ENCODE results near the gene TM7SF3. TPM values are rescaled to one million over a fixed set of nuclear protein-coding genes. Genes with fewer than 3 reads are reported as not detected.

Gene TM7SF3
- total and polyA plus RNA-seq, 11 donors = 5.8 to 84.0 (median 18.7) TPM

DNA sequence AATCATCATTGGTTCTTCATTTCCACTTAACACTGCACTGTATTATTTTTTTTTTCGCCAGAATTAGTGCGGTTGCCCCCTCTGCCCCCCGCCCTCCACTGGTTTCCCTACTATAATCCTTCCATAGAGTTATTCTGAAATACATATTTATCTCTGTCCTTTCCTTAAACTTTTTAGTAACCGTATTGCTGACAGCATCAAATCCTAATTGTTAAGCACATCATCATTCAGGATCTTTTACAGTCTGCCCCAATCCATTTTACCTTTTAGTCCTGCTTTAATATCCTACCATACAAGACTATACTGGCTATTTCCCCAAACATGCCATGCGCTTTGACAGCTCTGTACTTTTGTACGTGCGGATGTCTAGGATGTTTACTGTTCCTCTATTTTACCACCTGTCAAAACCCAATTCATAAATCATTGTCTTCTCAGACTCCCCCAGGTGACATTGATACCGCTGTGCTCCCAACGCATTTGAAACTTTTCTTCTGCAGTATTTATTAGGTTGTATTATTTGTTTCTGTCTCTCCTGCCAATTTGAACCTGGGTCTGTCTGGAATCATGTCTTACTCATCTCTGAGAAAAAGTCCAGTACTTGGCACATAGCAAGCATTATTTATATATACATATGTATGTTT lies 74.9 kb downstream of the TM7SF3 start:
- Histone ChIP-seq H3K27ac (peak overlapping the region in 11 of 12 donors; percentile 94 to 98 (median 97)), H3K4me3 (peak overlapping the region; percentile 70 to 97 (median 88)), H3K4me1 (peaks cover 3 to 77% (median 39%) of the 10 kb centered on the region in 12 donors), H3K27me3 (no peaks in the 10 kb centered on the region), H3K36me3 (no peaks in the 10 kb centered on the region), H3K9me3 (peaks cover 0 to 4% (median 0%) of the 10 kb centered on the region in 12 donors)
- WGBS, 4 donors = 6 to 10% (median 7%) methylated on average over 9 of the region's 9 CpGs
- DNase-seq (no peak), ATAC-seq (no peak)
- TF ChIP-seq, protein P1, sequence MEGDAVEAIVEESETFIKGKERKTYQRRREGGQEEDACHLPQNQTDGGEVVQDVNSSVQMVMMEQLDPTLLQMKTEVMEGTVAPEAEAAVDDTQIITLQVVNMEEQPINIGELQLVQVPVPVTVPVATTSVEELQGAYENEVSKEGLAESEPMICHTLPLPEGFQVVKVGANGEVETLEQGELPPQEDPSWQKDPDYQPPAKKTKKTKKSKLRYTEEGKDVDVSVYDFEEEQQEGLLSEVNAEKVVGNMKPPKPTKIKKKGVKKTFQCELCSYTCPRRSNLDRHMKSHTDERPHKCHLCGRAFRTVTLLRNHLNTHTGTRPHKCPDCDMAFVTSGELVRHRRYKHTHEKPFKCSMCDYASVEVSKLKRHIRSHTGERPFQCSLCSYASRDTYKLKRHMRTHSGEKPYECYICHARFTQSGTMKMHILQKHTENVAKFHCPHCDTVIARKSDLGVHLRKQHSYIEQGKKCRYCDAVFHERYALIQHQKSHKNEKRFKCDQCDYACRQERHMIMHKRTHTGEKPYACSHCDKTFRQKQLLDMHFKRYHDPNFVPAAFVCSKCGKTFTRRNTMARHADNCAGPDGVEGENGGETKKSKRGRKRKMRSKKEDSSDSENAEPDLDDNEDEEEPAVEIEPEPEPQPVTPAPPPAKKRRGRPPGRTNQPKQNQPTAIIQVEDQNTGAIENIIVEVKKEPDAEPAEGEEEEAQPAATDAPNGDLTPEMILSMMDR (IDR thresholded peaks at IDR 0.05) = no peak
- TF ChIP-seq POLR2A (IDR thresholded peaks at IDR 0.05) = no peak
- intact Hi-C loops (cut with DNase I) = loop anchor here in 8 of 10 donors (2.0 to 10.0 kb wide), 6 partner anchors 73 to 368 kb away; partner anchors contain the start of genes TM7SF3 (in 7 of the 8) and STK38L (in 1 of the 8)

DNA sequence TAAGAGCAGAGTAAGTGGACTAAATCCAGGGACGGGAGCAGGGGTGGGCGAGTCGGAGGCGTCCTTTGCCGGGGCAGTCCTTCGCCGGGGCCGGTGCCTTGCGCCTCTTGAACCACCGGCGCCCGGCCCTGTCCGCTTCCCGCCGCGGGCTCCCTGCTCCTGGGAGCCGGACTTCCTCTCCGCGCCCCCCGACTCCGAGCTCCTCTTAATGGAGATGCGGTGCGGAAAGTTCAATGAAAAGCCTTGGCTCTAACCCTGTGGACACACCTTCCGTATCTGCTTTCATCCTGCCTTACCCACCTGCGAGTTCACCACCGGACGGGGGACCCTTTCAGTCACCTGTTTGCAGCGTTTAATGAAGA lies 75.5 kb downstream of the TM7SF3 start:
- TF ChIP-seq, protein P1 (IDR thresholded peaks at IDR 0.05) = no peak
- no peak for TF ChIP-seq POLR2A (IDR thresholded peaks at IDR 0.05)
- intact Hi-C loops (cut with DNase I) = loop anchor here in 8 of 10 donors (1.0 to 10.0 kb wide), 7 partner anchors 74 to 369 kb away; partner anchors contain the start of genes TM7SF3 (in 8 of the 8) and STK38L (in 1 of the 8)
- 0 to 1% (median 0%) methylated on average over 27 to 28 of the region's 28 CpGs for WGBS, 4 donors
- Histone ChIP-seq H3K36me3 (peaks cover 0 to 5% (median 0%) of the 10 kb centered on the region in 9 donors), H3K9me3 (no peaks in the 10 kb centered on the region), H3K4me3 (peak overlapping the region; percentile 70 to 97 (median 88)), H3K4me1 (peaks cover 3 to 72% (median 39%) of the 10 kb centered on the region in 12 donors), H3K27me3 (no peaks in the 10 kb centered on the region), H3K27ac (peak overlapping the region; percentile 94 to 98 (median 97))
- DNase-seq (peak in 1 of 5 donors; percentile 74), ATAC-seq (peak; percentile 6 to 46 (median 28))

DNA sequence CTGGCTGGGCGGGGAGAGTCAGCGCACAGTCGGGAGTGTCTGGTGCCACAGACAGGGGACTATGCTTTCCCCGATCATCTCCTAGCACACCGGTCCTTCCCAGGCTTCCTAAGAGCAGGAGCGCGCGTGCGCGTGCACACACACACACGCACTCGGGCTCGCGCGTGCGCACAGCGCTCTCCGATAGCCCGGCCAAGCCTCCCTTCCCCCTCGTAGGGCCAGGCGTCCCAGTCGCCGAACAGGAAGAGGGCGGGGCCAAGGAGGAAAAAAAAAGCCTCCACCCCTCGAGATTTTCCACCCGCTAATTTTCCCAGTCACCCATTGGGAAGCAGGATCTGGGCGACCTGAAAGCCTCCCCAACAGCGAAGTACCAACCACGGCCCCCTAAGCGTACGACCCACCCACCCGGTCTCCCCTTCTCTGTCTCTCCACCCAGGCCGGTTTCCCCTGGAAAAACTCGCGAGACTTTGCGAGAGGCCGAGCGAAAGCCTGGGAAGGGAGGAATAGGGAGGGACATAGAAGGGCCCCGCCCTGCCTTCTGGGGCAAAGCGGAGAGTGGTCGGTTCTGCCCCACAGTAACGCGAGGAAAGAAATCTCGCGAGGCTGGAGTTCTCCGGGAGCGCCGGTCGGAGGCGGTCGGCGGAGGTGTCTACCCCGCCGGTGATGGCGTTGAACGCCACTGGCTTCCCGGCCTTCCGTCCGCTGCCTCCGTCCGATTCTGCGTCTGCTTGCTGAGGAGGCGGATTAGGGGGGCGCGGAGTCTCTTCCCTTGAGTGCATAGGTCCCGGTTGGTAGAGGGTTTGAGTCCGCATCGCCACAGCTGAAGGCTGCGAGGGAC lies 76.1 kb downstream of the TM7SF3 start, which contains the start of the genes FGFR1OP2 and INTS13:
Gene FGFR1OP2, plus strand, starts transcription at position 608 of the 838 bp plus-strand sequence. CDS start 15,689 bp downstream, outside the sequence.
Gene INTS13, minus strand, starts transcription at position 119 of the 838 bp plus-strand sequence. CDS start 1,178 bp downstream, outside the sequence.
- Histone ChIP-seq H3K4me3 (peak within 1 kb of the TSS; percentile 70 to 97 (median 88)), H3K36me3 (peaks cover 0 to 10% (median 1%) of the 10 kb centered on the region in 9 donors), H3K27me3 (no peaks in the 10 kb centered on the region), H3K27ac (peak within 1 kb of the TSS; percentile 94 to 98 (median 97)), H3K4me1 (peaks cover 3 to 69% (median 39%) of the 10 kb centered on the region in 12 donors), H3K9me3 (no peaks in the 10 kb centered on the region)
- intact Hi-C loops (cut with DNase I) = loop anchor here in 9 of 10 donors (1.0 to 10.0 kb wide), 8 partner anchors 74 to 369 kb away; partner anchors contain the start of genes TM7SF3 (in 8 of the 9) and STK38L (in 1 of the 9)
- WGBS, 4 donors = 0 to 1% (median 0%) methylated on average over 62 to 69 of the region's 69 CpGs
- TF ChIP-seq, protein P1 (IDR thresholded peaks at IDR 0.05) = no peak
- peak; percentile 77 to 98 for TF ChIP-seq POLR2A (IDR thresholded peaks at IDR 0.05)
- peak; percentile 97 to 99 (median 98) for ATAC-seq
- peak; percentile 99 to 100 (median 99) for DNase-seq
